CD4-positive, alpha-beta T cell treated with Interleukin-15 for 1 hour (primary cell): ENCODE results near the gene THSD4.
"Not testable (repeated sequence)": the region's sequence is repeated elsewhere in the genome, so short reads cannot be mapped to it uniquely, and the experiment has no call there.

Experiments used
- DNase-seq: peaks from one replicate; pipeline ENCODE4 v3.0.0-alpha.2; 2020

Gene THSD4

GRCh38 chr15:71302861-71303410 lies 187.7 kb downstream of the THSD4 start:
- DNase-seq = no peak

- no peak for DNase-seq
Observed at GRCh38 chr15:71303977-71304376, 188.7 kb downstream of the THSD4 start.

GRCh38 chr15:71304681-71305080 lies 189.4 kb downstream of the THSD4 start:
- DNase-seq = no peak

GRCh38 chr15:71306538-71306937 lies 191.3 kb downstream of the THSD4 start:
- DNase-seq = no peak

GRCh38 chr15:71312194-71312708 lies 197.0 kb downstream of the THSD4 start:
- DNase-seq = no peak

GRCh38 chr15:71312731-71313460 lies 197.6 kb downstream of the THSD4 start:
- no peak for DNase-seq

GRCh38 chr15:71313806-71314205 lies 198.5 kb downstream of the THSD4 start:
- DNase-seq = no peak

- no peak for DNase-seq
Observed at GRCh38 chr15:71314956-71315537, 199.8 kb downstream of the THSD4 start.

GRCh38 chr15:71316911-71317310 lies 201.6 kb downstream of the THSD4 start:
- no peak for DNase-seq

- not testable (repeated sequence) for DNase-seq
Observed at GRCh38 chr15:71319424-71319823, 204.2 kb downstream of the THSD4 start.

- no peak for DNase-seq
Observed at GRCh38 chr15:71319935-71320334, 204.7 kb downstream of the THSD4 start.

GRCh38 chr15:71323082-71323481 lies 207.8 kb downstream of the THSD4 start:
- DNase-seq = no peak

- no peak for DNase-seq
Observed at GRCh38 chr15:71323584-71323983, 208.3 kb downstream of the THSD4 start.

GRCh38 chr15:71325481-71325880 lies 210.2 kb downstream of the THSD4 start:
- DNase-seq = no peak

GRCh38 chr15:71328453-71328852 lies 213.2 kb downstream of the THSD4 start:
- no peak for DNase-seq

GRCh38 chr15:71329041-71329440 lies 213.8 kb downstream of the THSD4 start:
- DNase-seq = no peak

GRCh38 chr15:71329497-71330260 lies 214.4 kb downstream of the THSD4 start:
- DNase-seq = no peak

GRCh38 chr15:71330638-71331162 lies 215.4 kb downstream of the THSD4 start:
- no peak for DNase-seq

- DNase-seq = no peak
Observed at GRCh38 chr15:71331173-71331572, 215.9 kb downstream of the THSD4 start.

GRCh38 chr15:71332431-71333004 lies 217.2 kb downstream of the THSD4 start:
- no peak for DNase-seq

- DNase-seq = no peak
Observed at GRCh38 chr15:71333136-71333700, 217.9 kb downstream of the THSD4 start.

GRCh38 chr15:71333839-71334238 lies 218.6 kb downstream of the THSD4 start:
- no peak for DNase-seq
